Measurements from ENCODE around the gene ZNF691. TPM values are rescaled to one million over a fixed set of nuclear protein-coding genes. Genes with fewer than 3 reads are reported as not detected.

The ZNF691 gene
- total and polyA plus RNA-seq, 2 donors (not counting 3 experiments of a cell fraction or from before 2014, with no cell fraction given): 6.6 to 6.9 TPM

- Histone ChIP-seq H3K4me3 (replicated peaks in 1 of 3; ENCODE audit: insufficient read depth in 1 of 3, low read depth in 1 of 3, low read length in 3 of 3) (no peak overlapping the region), H3K9me1 (replicated peaks; ENCODE audit: control insufficient read depth, extremely low read depth, insufficient read depth, low read length) (no peaks in the 10 kb centered on the region), H3K4me1 (ENCODE audit: control insufficient read depth, extremely low read depth, insufficient read depth, low read length) (no peaks in the 10 kb centered on the region), H3K27me3 (ENCODE audit: control insufficient read depth in 2 of 2, insufficient read depth in 2 of 2, low read length in 2 of 2) (no peaks in the 10 kb centered on the region), H4K20me1 (replicated peaks; ENCODE audit: control insufficient read depth, extremely low read depth, insufficient read depth, low read length) (no peaks in the 10 kb centered on the region), H3K9me3 (replicated peaks; ENCODE audit: control insufficient read depth, insufficient read depth, low read length) (no peaks in the 10 kb centered on the region), H3K36me3 (ENCODE audit: control insufficient read depth in 2 of 2, extremely low read depth in 1 of 2, insufficient read depth in 2 of 2, low read length in 2 of 2) (no peaks in the 10 kb centered on the region), H3K9ac (replicated peaks; ENCODE audit: extremely low read depth, insufficient read depth, low read length) (no peak overlapping the region), H3K79me2 (ENCODE audit: control insufficient read depth, insufficient read depth, low read length) (no peaks in the 10 kb centered on the region), H3K4me2 (ENCODE audit: insufficient read depth, low read length) (no peak overlapping the region), H2AFZ (ENCODE audit: low read depth, low read length) (no peak overlapping the region), H3K27ac (ENCODE audit: insufficient read depth, low read depth, low read length) (no peak overlapping the region)
- ChIA-PET CTCF (interaction anchor here (1.1 kb wide), 1 partner anchor 13 kb away, joined by 4 read pairs; the partner anchor contains the start of gene ZNF691), POLR2A (no interaction called here)
- dilution Hi-C loops (cut with MboI; ENCODE audit: extremely low pct_ligation_motif_present, low sequenced_read_pairs) (no loop called here), intact Hi-C loops (cut with micrococcal nuclease) (no loop called here)
- DNase-seq (ENCODE audit: low read depth, low spot score) (no peak), FAIRE-seq (no peak)
- BruUV-seq (replicated peaks): no TSS peak
- TF ChIP-seq FOS (IDR thresholded peaks at IDR 0.05; ENCODE audit: borderline replicate concordance, insufficient read depth, low read length) (no peak), MYC (IDR thresholded peaks at IDR 0.05; ENCODE audit: low read depth, low read length) (no peak), MAX (IDR thresholded peaks at IDR 0.05; ENCODE audit: insufficient read depth, insufficient read length) (no peak), CTCF (IDR thresholded peaks at IDR 0.05; ENCODE audit: extremely low read depth in 1 of 2, insufficient read depth in 1 of 2, low read depth in 1 of 2, low read length in 2 of 2) (no peak), POLR2A (IDR thresholded peaks at IDR 0.05; ENCODE audit: low read depth, low read length) (no peak), JUN (IDR thresholded peaks at IDR 0.05; ENCODE audit: borderline replicate concordance, insufficient read depth, insufficient read length, low read depth) (no peak), EZH2 (IDR thresholded peaks at IDR 0.05; ENCODE audit: borderline replicate concordance, low read depth, low read length, severe bottlenecking) (no peak), POLR2AphosphoS5 (IDR thresholded peaks at IDR 0.05; ENCODE audit: insufficient read depth, low read depth, low read length) (no peak), GATA2 (IDR thresholded peaks at IDR 0.05; ENCODE audit: insufficient read depth, insufficient read length, low read depth, low read length) (no peak)
Measured at GRCh38 chr1:42832641-42833240, 13.7 kb upstream of the ZNF691 start.

All from endothelial cell of umbilical vein (primary cell).